Caki2 (cell line): Measurements from ENCODE around the gene EPM2A. TPM values are rescaled to one million over a fixed set of nuclear protein-coding genes. Genes with fewer than 3 reads are reported as not detected.
A peak's percentile ranks its signal among the peaks of the same experiment; 100 is the strongest.
"Not testable (repeated sequence)": the region's sequence is repeated elsewhere in the genome, so short reads cannot be mapped to it uniquely, and the experiment has no call there.

Experiments
- DNase-seq: peaks from one replicate; pipeline ENCODE4 v3.0.0-alpha.2; 2015; ENCODE audit warnings: low read depth
- in situ Hi-C: cut with HindIII; loops from 2 replicates; pipeline ENCODE4 v1.10.0; 2016; ENCODE audit warnings: low sequenced_read_pairs, low pct_unique_long_range_greater_than_20kb, mixed read lengths
- total RNA-seq: library from RNA; depleted of rRNA; stranded (reverse); fragments of >200 nt; shearing (Covaris generic); gene quantifications from 2 replicates; pipeline ENCODE4 v1.2.3, GENCODE V29; 2014; ENCODE audit warnings: low replicate concordance; rRNA removed

The EPM2A gene
- 1.8 and 6.2 TPM in 2 replicates for total RNA-seq

GRCh38 chr6:145735356-145736165, at the start of gene EPM2A:
EPM2A (minus strand) TSS chr6:145735520; CDS start chr6:145735498, 22 bp downstream.
- in situ Hi-C loops: no loop called here
- DNase-seq: peak; percentile 77

- no peak for DNase-seq
- in situ Hi-C loops: no loop called here
These were observed 49.4 kb upstream of the EPM2A start for GRCh38 chr6:145784683-145785082.

- in situ Hi-C loops: no loop called here
- no peak for DNase-seq
These were observed 48.5 kb upstream of the EPM2A start for GRCh38 chr6:145783796-145784195.

GRCh38 chr6:145772846-145773245, 37.5 kb upstream of the EPM2A start:
- in situ Hi-C loops: no loop called here
- DNase-seq: no peak

GRCh38 chr6:145765449-145765848, 30.1 kb upstream of the EPM2A start:
- DNase-seq: no peak

GRCh38 chr6:145763742-145764141, 28.4 kb upstream of the EPM2A start:
- in situ Hi-C loops: no loop called here
- DNase-seq: no peak

More at GRCh38 chr6:145765449-145765848, 30.1 kb upstream of the EPM2A start:
- in situ Hi-C loops: no loop called here

GRCh38 chr6:145761584-145761983, 26.3 kb upstream of the EPM2A start:
- in situ Hi-C loops: no loop called here
- DNase-seq: no peak

GRCh38 chr6:145758113-145758512, 22.8 kb upstream of the EPM2A start:
- in situ Hi-C loops: no loop called here
- no peak for DNase-seq

- DNase-seq: peak; percentile 24
- in situ Hi-C loops: no loop called here
These were observed 20.9 kb upstream of the EPM2A start for GRCh38 chr6:145756170-145756662.

GRCh38 chr6:145755682-145756081, 20.4 kb upstream of the EPM2A start:
- no peak for DNase-seq
- in situ Hi-C loops: no loop called here

GRCh38 chr6:145752638-145753037, 17.3 kb upstream of the EPM2A start:
- in situ Hi-C loops: no loop called here

GRCh38 chr6:145749632-145750031, 14.3 kb upstream of the EPM2A start:
- peak; percentile 55 for DNase-seq
- in situ Hi-C loops: no loop called here

More at GRCh38 chr6:145752638-145753037, 17.3 kb upstream of the EPM2A start:
- DNase-seq: no peak

GRCh38 chr6:145745861-145746260, 10.5 kb upstream of the EPM2A start:
- no peak for DNase-seq
- in situ Hi-C loops: no loop called here

GRCh38 chr6:145744619-145745018, 9.3 kb upstream of the EPM2A start:
- in situ Hi-C loops: no loop called here
- no peak for DNase-seq

- DNase-seq: no peak
- in situ Hi-C loops: no loop called here
These were observed 8.0 kb upstream of the EPM2A start for GRCh38 chr6:145743332-145743731.

GRCh38 chr6:145742472-145742871, 7.2 kb upstream of the EPM2A start:
- DNase-seq, in situ Hi-C loops: not testable (repeated sequence)

- in situ Hi-C loops, DNase-seq: not testable (repeated sequence)
These were observed 4.4 kb upstream of the EPM2A start for GRCh38 chr6:145739685-145740084.

- in situ Hi-C loops: no loop called here
- DNase-seq: no peak
These were observed 2.9 kb upstream of the EPM2A start for GRCh38 chr6:145738265-145738664.

- in situ Hi-C loops: no loop called here
- DNase-seq: peak; percentile 16
These were observed 1.4 kb upstream of the EPM2A start for GRCh38 chr6:145736661-145737144.
